NCI-H446 (cell line): Measurements from ENCODE around the gene TF.

Experiments used
- DNase-seq, 2 experiments: peaks; one replicate each; lab custom pipeline; 2025; lab: John Stamatoyannopoulos, UW

Gene TF

DNA sequence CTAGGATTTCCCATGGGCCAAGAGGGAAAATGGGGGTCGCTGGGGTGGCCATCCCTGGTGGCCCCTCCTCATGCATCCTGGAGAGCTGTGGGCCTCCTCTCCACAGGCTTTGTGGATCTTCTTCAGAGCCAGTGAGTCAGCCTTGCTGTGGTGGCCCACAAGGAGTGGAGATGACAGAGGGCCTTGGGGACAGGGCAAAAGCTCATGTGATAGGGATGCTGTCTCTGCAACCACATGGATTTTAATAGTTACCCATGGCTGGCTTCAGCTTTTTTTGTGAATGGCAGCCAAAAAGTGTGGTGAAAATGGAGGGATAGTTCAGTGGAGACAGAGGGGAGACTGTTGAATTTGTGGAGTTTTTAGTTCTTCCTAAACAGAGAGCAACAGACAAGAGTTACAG is 1.2 kb downstream of the TF start:
- DNase-seq: no peak

DNA sequence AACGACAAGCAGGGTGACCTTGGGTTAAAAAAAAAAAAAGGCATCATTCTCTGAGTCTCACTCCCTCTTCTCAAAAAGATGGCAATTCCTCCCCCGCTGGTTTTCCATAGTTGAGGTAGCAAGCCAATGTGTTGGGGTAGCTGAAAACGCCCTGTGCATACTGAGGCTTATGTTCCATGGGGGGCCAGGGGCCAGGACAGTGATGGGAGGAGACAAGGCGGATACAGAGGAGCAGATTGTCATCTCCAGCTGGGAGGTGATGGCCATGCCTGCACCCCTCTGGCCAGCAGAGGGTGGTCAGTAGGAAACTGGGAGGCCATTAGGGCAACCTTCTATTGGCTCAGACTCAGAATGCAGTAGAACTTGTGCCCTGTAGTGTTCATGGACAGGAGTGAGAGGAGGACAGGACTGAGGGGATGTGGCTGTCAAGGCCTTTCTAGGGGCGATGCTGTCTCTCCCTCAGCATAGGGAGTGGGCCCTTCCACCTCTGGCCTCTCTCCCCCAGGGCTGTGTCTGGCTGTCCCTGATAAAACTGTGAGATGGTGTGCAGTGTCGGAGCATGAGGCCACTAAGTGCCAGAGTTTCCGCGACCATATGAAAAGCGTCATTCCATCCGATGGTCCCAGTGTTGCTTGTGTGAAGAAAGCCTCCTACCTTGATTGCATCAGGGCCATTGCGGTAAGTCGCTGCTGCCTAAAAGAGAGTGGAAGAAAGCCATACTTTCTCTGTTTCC is 1.9 kb downstream of the TF start:
- DNase-seq: no peak

DNA sequence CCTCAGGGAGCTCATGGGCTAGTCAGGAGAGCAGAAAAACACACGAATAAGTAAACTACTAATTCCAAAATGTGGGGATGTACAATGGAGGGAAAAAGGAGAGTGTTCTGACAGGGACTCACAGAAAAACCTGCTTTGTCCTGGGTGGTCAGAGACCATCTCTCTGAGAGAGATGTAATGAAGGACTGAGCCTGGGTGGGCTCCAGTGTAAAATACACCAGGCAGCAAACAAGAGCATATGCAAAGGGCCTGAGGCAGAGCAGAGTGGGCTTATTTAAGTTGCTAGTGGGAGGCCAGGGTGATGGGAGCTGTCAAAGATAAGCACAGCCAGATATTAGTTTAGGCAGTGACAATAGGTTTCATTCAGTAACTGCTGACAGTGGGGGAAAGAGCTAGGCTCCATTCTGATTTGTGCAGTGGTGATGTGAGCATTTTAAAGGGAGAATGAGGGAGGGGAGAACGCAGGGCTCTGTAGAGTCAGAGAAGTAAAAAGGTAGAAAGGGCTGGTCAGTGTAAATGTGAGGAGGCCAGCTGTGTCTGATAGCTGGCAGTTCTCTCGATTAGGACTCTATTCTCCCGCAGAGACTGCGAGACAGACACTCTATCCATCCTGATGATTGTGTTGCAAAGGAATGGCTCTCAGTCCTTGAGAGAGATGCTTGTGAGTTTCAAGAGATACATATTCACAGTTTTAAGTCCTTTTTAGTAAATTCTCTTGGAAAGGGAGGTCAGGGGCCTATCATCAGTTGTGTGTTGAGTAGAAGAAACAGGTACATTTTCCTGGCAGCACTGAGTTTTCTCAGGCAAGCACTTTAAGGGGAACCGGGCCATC is 3.5 kb downstream of the TF start:
- no peak for DNase-seq

DNA sequence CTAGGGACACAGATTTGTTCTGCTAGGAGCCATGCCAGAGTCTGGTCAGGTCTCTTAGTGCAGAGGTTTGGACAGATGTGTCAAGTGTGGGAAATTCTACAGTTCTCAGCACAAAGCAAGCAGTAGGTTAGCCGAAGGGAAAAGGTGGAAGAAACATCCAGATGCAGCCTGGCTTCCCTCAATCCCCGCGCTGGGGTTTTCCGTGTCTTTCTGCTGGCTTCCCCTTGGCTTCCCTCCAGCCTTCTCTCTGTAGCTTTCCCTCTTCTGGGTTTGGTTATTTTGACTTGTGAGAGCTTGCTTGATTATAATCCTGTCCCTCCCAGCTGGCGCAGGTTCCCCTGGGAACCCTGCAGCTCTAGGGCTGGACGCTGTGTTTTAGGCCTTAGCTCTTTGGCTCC is 4.1 kb downstream of the TF start:
- no peak for DNase-seq

DNA sequence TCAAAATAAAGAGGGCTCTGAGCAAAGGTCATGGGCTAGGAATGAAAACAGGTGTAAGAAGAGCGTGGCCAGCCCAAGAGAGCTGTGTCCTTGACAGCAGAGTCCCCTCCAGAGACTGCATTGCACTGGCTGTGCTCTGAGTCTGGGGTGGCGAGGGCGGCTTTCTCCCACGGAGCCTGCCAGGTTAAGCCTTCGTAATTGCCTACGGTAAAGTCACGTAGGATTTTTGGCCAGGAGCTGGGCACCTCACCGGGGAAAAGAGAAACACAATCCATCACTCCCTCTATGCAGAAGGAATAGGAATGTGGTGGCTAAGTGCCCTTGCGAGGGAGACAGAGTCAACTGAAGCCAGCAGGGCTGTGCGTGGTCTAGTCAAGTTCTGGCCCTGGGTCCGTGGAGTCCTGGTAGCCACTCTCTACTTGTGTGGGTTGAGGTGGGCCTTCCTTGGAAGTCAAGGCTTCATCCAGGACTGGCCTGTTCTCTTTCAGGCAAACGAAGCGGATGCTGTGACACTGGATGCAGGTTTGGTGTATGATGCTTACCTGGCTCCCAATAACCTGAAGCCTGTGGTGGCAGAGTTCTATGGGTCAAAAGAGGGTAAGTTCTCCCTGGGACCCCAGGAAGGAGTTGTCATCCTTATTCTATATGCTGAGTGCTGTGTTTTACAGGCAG is 7.0 kb downstream of the TF start:
- no peak for DNase-seq

DNA sequence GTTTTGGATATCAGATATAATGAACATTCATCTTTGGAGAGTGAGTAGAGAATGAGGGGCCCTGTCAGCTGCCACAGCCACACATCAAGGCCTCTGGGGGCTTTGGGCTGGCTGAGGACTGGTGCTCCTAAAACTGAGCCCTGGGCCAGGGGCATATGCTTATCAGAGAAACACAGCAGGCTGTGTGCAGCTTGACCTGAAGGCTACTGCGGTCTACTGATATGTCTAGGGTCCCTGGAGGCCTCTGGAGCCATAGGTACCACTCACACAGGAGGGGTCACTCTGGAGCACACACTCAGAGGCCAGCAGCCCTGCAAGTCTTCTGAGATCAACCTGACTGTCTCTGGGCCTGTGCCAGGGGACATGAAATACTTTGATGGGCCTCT is 7.6 kb downstream of the TF start:
- DNase-seq: no peak

DNA sequence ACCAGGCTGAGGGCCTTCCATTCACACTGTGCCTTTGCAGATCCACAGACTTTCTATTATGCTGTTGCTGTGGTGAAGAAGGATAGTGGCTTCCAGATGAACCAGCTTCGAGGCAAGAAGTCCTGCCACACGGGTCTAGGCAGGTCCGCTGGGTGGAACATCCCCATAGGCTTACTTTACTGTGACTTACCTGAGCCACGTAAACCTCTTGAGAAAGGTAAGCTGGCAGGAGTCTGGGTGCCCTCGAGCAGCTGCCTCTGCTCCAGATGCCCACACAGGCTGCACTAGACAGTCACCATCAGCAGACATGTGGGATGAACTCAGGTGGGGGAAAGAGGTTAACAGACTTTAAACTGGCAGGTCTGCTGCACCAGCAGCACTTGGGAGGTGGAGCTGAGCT is 8.3 kb downstream of the TF start:
- no peak for DNase-seq

DNA sequence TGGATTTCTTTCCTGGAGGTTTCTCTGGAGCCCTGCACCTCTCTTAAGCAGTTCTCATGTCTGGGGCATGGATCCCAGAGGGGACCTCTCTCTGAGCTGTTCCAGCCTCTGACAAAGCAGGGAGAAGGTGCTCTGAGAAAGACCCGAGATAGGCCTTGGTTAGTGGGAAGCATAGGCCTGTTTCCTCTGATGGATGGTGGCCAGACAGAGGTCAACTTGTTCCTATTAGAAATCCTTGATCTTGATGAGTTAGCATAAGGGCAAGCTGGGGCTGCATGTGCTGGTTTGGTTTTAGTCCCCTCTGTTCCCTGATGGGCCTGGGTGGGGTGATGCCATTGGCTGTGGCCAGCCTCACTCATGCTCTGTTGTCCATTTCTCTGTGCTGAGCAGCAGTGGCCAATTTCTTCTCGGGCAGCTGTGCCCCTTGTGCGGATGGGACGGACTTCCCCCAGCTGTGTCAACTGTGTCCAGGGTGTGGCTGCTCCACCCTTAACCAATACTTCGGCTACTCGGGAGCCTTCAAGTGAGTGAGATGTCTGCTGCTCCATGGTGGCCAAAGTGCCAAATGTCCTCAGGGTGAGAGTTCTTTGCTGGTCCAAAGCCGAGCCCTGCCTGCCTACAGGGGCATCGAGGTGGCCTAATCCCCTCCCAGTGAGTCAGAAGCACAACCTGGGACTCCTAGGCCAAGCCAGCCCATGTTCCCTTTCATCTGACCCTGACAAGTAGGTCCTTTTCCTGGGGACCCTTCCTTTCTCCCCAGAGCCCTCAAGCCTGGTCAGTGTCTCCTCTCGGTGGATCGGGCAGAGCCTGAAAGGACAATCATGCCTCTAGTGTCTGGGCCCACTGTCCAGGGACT is 9.0 kb downstream of the TF start:
- DNase-seq: no peak

DNA sequence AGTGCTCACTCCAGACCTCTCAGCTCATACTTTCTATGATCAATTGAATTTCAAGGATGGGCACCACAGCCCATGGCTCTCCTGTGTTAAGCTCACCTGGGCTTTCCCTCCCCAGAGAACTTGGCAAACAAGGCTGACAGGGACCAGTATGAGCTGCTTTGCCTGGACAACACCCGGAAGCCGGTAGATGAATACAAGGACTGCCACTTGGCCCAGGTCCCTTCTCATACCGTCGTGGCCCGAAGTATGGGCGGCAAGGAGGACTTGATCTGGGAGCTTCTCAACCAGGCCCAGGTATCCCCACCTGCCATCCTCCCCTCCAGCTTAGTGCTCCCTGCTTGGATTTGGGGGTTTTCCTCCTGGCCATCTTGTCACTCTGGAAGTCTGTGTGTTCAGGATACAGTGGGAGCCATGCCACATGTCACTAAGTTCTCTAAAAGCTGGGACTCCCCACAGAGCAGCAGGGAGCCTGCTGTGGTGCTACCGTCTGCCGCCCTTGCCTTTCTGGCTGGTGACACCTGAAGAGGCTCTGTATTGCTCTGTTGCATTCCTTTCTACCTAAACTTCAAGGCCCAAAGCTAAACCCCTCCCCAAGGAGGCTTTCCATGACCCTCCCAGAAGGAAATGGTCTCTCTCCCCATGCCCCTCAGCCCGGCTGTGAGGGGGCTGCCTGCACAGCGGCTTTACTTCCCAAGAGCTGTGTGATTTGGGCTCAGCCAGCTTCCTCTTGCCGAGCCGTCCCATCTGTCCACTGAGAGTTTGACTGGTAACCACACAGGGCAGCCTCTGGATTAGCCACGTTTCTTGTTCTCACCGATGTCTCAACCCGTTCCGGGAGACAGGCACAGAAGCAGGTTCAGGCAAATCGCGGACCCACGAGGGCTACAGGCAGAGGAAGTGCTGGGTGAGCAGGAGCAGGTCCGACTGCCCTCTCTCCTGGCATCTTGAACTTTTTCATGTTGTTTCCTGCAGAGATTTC is 10.8 kb downstream of the TF start:
- peak in 1 of 2 experiments; percentile 5 for DNase-seq

DNA sequence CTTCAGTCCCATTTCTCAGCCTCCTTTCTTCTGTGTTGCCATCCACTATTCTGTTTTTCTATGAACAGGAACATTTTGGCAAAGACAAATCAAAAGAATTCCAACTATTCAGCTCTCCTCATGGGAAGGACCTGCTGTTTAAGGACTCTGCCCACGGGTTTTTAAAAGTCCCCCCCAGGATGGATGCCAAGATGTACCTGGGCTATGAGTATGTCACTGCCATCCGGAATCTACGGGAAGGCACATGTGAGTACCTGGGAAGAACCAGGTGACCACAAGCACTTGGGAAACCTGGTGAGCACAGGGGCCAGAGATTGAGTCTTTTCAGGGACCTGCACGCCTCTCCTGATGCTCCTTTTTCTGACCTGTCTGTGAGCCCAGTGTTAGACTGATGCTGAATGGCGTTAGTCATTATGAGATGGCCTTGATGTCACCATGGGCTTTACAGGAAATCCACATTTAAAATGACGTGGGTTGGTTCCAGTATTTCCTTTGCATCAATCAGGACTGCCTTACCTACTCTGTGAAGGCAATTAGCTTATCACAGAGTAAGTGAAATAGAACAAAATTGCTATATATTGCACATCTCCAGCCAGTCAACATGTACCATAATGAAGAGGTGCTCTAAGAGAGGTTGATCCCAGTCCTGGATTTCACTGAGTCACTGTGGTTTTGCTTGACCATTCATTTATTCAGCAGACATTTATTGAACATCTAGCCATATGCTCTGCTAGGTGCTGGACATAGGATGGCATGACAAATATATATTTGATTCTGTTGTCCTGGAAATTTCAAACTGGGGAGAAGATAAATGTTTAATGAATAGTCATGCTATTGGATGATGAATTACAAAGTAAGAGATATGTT is 11.7 kb downstream of the TF start:
- no peak for DNase-seq

DNA sequence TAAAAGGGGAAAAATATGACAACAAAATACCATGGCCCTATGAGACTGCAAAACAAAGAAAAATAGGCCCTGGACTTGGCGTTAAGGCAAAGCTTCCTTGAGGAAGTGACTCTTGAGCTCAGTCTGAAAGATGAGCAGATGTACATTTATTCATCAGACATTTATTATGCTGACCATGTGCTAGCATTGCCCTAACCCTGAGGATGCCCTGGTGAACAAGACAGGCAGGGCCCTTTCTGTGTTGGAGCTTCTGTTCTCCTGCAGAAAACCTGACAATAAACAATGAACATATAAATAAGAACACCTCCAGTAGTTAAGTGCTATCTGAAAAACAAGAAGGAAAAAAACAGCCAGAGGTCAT is 12.4 kb downstream of the TF start:
- no peak for DNase-seq

DNA sequence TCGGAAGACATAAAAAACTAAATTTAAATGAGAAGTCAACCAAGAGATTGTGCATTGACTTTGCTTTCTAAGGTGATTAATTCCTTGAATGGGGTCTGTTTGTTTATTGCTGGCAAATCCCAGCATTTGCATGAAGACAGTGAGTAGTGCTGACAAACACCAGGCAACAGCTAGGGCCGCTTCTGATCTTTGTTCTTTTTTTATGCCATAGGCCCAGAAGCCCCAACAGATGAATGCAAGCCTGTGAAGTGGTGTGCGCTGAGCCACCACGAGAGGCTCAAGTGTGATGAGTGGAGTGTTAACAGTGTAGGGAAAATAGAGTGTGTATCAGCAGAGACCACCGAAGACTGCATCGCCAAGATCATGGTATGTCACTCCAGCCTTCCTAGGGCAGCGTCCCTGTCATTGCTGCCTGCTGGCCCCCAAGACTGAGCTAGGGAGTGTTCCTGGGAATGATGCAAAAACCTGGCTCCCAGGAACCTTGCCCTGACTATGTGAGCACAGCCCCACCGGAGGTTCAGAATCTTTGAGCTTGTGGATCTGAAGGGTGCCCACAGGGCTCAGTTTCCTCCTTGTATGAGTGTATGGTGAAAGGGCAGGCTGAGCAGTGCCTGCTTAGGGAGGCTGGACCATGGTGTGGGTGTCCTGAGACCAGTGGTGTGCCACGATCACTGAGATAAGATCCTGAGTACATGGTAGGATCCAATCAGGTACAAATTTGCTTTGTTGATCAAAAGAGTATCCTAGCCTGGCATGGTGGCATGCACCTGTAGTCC is 13.0 kb downstream of the TF start:
- no peak for DNase-seq

DNA sequence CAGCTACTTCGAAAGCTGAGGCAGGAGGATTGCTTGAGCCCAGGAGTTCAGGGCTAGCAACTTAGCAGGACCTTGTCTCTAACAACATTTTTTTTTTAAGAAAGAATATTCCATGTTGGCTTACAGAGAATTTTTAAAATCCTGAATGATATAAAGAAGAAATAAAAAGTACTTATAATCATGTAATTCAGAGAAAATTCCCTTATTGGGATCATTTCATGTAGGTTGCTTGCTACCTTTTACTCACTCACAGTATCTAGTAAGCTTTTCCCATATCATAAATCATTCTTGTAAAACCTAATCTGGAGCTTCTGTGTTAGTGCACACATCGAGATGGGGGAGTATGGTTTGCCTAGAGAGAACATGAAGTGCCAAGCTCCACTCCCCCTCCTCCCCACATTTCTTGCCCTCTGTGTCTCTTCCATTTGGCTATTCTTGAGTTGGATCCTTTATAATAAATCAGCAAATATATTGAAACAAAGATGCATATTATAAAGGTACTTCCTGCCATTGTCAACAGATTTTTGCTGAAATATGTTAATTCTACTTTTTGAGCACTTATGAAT is 13.6 kb downstream of the TF start:
- no peak for DNase-seq

DNA sequence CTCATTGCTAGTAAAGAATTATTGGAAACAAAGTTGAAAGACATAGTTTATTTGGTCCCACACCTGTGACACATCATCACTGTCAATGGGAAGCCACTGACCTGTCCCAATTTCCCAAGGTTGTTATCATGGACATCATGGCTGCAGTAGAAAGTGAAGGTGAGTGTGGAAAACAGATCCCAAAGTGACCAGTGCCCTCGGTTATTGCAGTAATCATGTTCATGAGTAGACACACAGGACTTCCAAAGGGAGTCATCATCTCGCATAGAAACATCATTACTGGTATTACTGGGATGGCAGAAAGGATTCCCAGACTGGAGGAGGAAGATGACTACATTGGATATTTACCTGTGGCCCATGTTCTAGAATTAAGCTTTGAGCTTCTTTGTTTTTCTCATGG is 14.7 kb downstream of the TF start:
- DNase-seq: no peak

DNA sequence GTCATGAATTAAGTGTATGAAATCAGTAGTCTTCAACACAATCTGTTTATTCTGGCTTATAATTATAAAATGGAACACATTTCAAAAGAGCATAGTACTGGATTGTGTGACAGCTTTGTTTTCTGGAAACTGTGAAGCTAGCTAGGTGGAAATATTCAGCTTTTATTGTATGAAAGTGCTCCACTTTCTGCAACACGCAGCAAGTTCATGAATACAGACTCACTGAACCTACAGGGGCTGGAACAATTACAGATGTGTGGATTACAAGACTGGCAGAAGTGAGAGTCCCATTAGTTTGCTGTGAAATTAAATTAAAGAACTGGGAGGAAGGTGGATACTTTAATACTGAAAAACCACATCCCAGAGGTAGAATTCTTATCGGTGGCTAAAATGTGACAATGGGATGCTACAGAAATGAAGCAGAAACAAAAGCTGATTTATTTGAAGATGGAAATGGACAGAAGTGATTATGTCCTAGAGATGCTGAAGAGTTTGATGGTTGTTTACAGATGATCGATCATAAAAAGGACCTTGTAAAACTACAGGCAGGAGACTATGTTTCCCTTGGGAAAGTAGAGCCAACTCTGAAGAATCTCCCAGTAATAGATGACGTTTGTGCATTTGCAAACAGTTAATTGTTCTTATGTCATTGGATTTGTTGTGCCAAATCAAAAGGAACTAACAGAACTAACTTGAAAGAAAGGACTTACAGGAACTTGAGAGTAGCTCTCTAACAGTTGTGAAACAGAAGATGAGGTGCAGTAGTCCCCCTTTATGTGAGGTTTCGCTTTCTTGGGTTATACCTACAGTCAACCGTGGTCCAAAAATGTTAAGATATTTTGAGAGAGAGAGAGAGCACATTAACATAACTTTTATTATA is 15.7 kb downstream of the TF start:
- DNase-seq: no peak

DNA sequence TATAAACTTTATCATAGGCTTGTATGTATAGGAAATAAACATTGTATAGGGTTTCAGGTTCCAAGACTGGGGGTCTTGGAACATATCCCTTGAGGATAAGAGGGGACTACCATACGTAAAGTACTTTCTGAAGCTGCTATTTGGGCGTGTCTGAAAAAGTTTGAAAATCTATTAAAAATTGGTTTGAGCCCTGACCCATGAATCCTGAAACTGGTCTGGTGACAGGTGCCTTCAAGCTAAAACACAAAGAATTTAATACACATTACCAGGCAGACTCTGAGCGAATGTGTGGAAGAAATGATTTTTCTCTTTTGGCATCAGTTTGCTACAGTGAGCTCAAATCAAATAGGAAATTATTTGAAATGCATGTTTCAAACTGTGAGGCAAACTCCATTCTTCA is 16.3 kb downstream of the TF start:
- DNase-seq: no peak

DNA sequence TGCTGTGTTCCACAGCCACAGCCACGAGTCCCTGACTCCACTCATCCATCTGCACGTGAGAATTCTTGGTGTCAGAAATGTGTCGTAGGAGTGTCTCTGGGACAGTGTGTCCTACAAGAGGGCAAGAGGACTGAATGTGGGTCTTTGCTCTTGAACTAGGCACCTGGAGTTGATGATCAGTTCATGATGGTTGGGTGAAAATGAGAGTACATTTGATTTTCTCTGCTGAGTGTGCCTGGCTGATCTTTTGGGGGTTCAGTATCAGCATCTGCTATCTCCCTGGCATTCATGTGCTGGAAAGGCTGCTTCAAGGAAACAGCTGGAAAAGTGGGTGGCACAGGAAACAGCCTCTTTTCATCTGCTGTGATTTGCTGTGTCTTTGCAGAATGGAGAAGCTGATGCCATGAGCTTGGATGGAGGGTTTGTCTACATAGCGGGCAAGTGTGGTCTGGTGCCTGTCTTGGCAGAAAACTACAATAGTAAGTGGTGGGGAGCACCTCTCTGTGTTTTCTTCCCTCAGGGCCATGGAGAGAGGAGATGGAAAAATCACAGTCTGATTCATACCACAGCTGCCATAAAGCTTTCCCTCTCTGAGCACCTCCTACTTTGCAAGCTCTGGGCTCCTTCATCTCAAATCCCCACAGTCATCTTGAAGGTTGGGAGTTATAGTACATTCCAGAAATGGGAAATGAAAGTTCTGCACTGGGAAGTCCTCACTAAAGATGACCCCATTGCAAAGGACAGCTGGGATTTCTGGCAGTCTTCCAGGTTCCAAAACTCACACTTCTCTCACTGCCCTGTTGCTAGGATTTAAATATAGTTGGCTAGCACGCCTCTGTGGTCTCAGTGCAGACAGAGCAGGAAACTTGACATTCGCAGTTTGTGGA is 17.8 kb downstream of the TF start:
- peak in 1 of 2 experiments; percentile 20 for DNase-seq
